H1 (cell line): ENCODE results near the gene FAM174B.

ENCODE experiments used
- GABPA ChIP-seq: IDR thresholded peaks from 2 replicates; pipeline ENCODE4 v1.6.1; 2011; ENCODE audit warnings: mild to moderate bottlenecking, low read length, moderate library complexity, borderline replicate concordance; ENCODE audit not compliant: insufficient read depth
- HDAC6 ChIP-seq: IDR thresholded peaks from one replicate; pipeline ENCODE4 v1.7.1; 2012; ENCODE audit warnings: low read depth, mild to moderate bottlenecking, inconsistent platforms, low read length, moderate library complexity
- POLR2A ChIP-seq, 2 experiments: IDR thresholded peaks; 1 replicate in 1 of 2; 2 replicates in 1 of 2; pipeline ENCODE4 v1.6.1; 2011; ENCODE audit warnings: low read depth in 2 of 2, low read length in 2 of 2, mild to moderate bottlenecking in 2 of 2; ENCODE audit errors: control extremely low read depth in 1 of 2
- RAD21 ChIP-seq, 2 experiments: IDR thresholded peaks in 1 of 2; conservative IDR thresholded peaks in 1 of 2; 2 replicates each; pipeline ENCODE4 v1.6.1; 2011; ENCODE audit warnings: low read depth in 2 of 2, low read length in 2 of 2, improper control_type of control experiment in 1 of 2, inconsistent platforms in 1 of 2, mild to moderate bottlenecking in 1 of 2, moderate library complexity in 1 of 2
- TEAD4 ChIP-seq: IDR thresholded peaks from 2 replicates; pipeline ENCODE4 v1.6.1; 2012; ENCODE audit warnings: low read depth, low read length, inconsistent platforms, mixed read lengths
- TF ChIP-seq, protein P1 (sequence below), 3 experiments: IDR thresholded peaks; 1 replicate in 2 of 3; 2 replicates in 1 of 3; pipeline versions ENCODE4 v1.5.1 to v1.6.1; 2011; ENCODE audit warnings: low read length in 3 of 3, mild to moderate bottlenecking in 3 of 3, inconsistent platforms in 2 of 3, low read depth in 1 of 3, moderate library complexity in 1 of 3; ENCODE audit not compliant: insufficient read depth in 1 of 3; ENCODE audit errors: control extremely low read depth in 1 of 3

DNA sequence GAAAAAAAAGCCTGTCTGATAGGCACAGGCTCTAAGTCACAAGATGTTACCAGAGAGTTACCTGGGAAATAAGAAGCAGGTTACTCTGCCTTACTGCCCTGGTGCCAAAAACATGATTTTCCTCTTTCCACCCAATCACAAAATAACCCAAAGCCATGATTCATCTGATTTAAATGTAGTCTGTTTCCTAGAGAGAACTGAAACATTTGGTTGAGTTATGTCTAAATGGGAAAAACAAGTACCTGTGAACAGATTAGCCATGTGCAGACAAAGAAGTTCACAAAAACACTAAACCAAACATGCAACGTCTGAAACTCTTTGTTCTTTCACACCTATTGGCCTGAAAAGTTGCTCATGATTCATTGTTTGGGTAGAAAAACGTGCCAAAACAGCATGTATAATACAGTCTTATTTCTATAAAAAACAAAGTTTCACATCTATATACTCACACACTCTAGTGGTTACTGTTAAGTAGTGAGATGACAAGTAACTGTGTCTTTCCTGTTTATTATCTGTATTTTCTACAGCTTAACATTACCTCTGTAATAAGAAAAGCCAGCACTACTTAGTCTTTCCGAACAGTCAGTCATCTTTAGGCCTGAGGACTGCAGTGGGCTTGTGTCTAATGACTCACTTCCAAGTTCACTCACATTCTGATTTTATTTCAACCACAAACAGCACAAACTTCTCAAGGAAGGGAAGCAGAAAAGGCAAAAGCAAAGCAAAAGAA, 30.2 kb downstream of the FAM174B start:
- TF ChIP-seq HDAC6, result no peak
- TF ChIP-seq RAD21 (IDR thresholded peaks at IDR 0.05 in 1 of 2, conservative IDR thresholded peaks at IDR 0.05 in 1 of 2; ENCODE audit: low read depth in 2 of 2, low read length in 2 of 2), result no peak
- no peak for TF ChIP-seq TEAD4
- TF ChIP-seq, protein P1, sequence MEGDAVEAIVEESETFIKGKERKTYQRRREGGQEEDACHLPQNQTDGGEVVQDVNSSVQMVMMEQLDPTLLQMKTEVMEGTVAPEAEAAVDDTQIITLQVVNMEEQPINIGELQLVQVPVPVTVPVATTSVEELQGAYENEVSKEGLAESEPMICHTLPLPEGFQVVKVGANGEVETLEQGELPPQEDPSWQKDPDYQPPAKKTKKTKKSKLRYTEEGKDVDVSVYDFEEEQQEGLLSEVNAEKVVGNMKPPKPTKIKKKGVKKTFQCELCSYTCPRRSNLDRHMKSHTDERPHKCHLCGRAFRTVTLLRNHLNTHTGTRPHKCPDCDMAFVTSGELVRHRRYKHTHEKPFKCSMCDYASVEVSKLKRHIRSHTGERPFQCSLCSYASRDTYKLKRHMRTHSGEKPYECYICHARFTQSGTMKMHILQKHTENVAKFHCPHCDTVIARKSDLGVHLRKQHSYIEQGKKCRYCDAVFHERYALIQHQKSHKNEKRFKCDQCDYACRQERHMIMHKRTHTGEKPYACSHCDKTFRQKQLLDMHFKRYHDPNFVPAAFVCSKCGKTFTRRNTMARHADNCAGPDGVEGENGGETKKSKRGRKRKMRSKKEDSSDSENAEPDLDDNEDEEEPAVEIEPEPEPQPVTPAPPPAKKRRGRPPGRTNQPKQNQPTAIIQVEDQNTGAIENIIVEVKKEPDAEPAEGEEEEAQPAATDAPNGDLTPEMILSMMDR (IDR thresholded peaks at IDR 0.05; ENCODE audit: control extremely low read depth in 1 of 3, insufficient read depth in 1 of 3, low read depth in 1 of 3, low read length in 3 of 3), result no peak
- no peak for TF ChIP-seq POLR2A (IDR thresholded peaks at IDR 0.05; ENCODE audit: control extremely low read depth in 1 of 2, low read depth in 2 of 2, low read length in 2 of 2)
- no peak for TF ChIP-seq GABPA
